GM12878 (cell line): ENCODE measurements around the gene BTG4. TPM values are rescaled to one million over a fixed set of nuclear protein-coding genes. Genes with fewer than 3 reads are reported as not detected.

ENCODE experiments used
- ATAC-seq: fragments of 200-7000 bp; cut with Tn5 transposase; 3 replicates; pipeline ENCODE4 v1.9.1; 2020; ENCODE audit warnings: mild to moderate bottlenecking, moderate library complexity
- BruUV-seq: library from RNA; stranded (reverse); fragments of 400-500 nt; replicated peaks from 2 replicates; lab custom pipeline; 2021; lab: Mats Ljungman, UMichigan
- CTCF ChIA-PET: fragments of 300-600 bp; sonication (Branson Sonifier 250); formaldehyde crosslinking; extraction: SDS; loops from one replicate; lab custom pipeline; 2021; ENCODE audit warnings: inconsistent platforms; lab: Yijun Ruan, JAX
- POLR2A ChIA-PET: fragments of 350-600 bp; formaldehyde crosslinking; extraction: SDS; loops from one replicate; lab custom pipeline; 2021; ENCODE audit warnings: inconsistent platforms; lab: Charles Lee
- RAD21 ChIA-PET: fragments of 300-600 bp; sonication (Branson Sonifier 250); formaldehyde crosslinking; loops from one replicate; lab custom pipeline; 2023; ENCODE audit warnings: antibody characterized with exemption; ENCODE audit not compliant: unreplicated experiment; lab: Charles Lee
- SMC1A ChIA-PET: fragments of 300-600 bp; sonication (Branson Sonifier 250); formaldehyde crosslinking; loops from one replicate; lab custom pipeline; 2023; ENCODE audit not compliant: unreplicated experiment, uncharacterized antibody; lab: Charles Lee
- DNase-seq: peaks from one replicate; pipeline ENCODE4 v3.0.0-alpha.2; 2011; ENCODE audit warnings: low read depth, low spot score
- FAIRE-seq: peaks from 3 replicates; lab custom pipeline; 2011; peaks lifted over from hg19 to GRCh38; lab: Jason Lieb, UNC
- H2AFZ ChIP-seq: 2 replicates; pipeline ENCODE4 v1.6.0; 2011; ENCODE audit warnings: low read depth, low read length, control low read depth; ENCODE audit not compliant: control insufficient read depth
- H3K27ac ChIP-seq: 2 replicates; pipeline ENCODE4 v1.5.1; 2011; ENCODE audit warnings: control low read depth; ENCODE audit not compliant: control insufficient read depth, insufficient read depth
- H3K27me3 ChIP-seq, 2 experiments: replicated peaks in 1 of 2; 2 replicates each; pipeline versions ENCODE4 v1.6.0 to v1.6.1; 2011; ENCODE audit warnings: low read length in 1 of 2; ENCODE audit not compliant: control insufficient read depth in 2 of 2, insufficient read depth in 2 of 2
- H3K36me3 ChIP-seq, 2 experiments: 2 replicates each; pipeline ENCODE4 v1.5.1; 2011; ENCODE audit warnings: low read length in 1 of 2; ENCODE audit not compliant: control insufficient read depth in 2 of 2, insufficient read depth in 2 of 2
- H3K4me1 ChIP-seq: 2 replicates; pipeline ENCODE4 v1.6.1; 2011; ENCODE audit warnings: mild to moderate bottlenecking, low read length, moderate library complexity, mixed read lengths; ENCODE audit not compliant: control insufficient read depth, insufficient read depth
- H3K4me2 ChIP-seq: 2 replicates; pipeline ENCODE4 v1.6.0; 2011; ENCODE audit warnings: control low read depth; ENCODE audit not compliant: control insufficient read depth, insufficient read depth
- H3K4me3 ChIP-seq: fragments of 200-600 bp; sonication (generic); 2 replicates; pipeline ENCODE4 v1.5.1; 2016
- H3K79me2 ChIP-seq: 2 replicates; pipeline ENCODE4 v1.6.0; 2011; ENCODE audit warnings: low read length; ENCODE audit not compliant: control insufficient read depth, insufficient read depth
- H3K9ac ChIP-seq: 2 replicates; pipeline ENCODE4 v1.8.0; 2011; ENCODE audit warnings: low read length, control low read depth, mixed read lengths; ENCODE audit not compliant: control insufficient read depth, insufficient read depth
- H3K9me3 ChIP-seq: replicated peaks from 3 replicates; pipeline ENCODE4 v1.5.1; 2011; ENCODE audit warnings: mild to moderate bottlenecking, low read length; ENCODE audit not compliant: control insufficient read depth, insufficient read depth
- H4K20me1 ChIP-seq: 2 replicates; pipeline ENCODE4 v1.6.0; 2011; ENCODE audit not compliant: control insufficient read depth, insufficient read depth
- CREB1 ChIP-seq: IDR thresholded peaks from 2 replicates; pipeline ENCODE4 v1.6.1; 2012; ENCODE audit warnings: low read depth, mild to moderate bottlenecking, inconsistent platforms
- E2F4 ChIP-seq: IDR thresholded peaks from 2 replicates; pipeline ENCODE4 v1.6.1; 2012; ENCODE audit warnings: low read depth, low read length, improper control_type of control experiment
- JUNB ChIP-seq: IDR thresholded peaks from 2 replicates; pipeline ENCODE4 v1.6.1; 2016; ENCODE audit warnings: antibody characterized with exemption, mild to moderate bottlenecking
- KAT2A ChIP-seq: conservative IDR thresholded peaks from 2 replicates; pipeline ENCODE4 v1.6.1; 2011; ENCODE audit warnings: low read depth, low read length; ENCODE audit not compliant: control insufficient read depth
- MAX ChIP-seq: IDR thresholded peaks from 2 replicates; pipeline ENCODE4 v1.6.1; 2012; ENCODE audit warnings: low read depth, low read length, improper control_type of control experiment
- PAX8 ChIP-seq: fragments of 450-650 bp; IDR thresholded peaks from 2 replicates; pipeline ENCODE4 v1.6.1; 2017; ENCODE audit warnings: mild to moderate bottlenecking, moderate library complexity
- RUNX3 ChIP-seq: IDR thresholded peaks from 2 replicates; pipeline ENCODE4 v1.6.1; 2012; ENCODE audit warnings: low read length, inconsistent platforms
- SMAD1 ChIP-seq: fragments of 450-650 bp; IDR thresholded peaks from 2 replicates; pipeline ENCODE4 v1.6.1; 2018; ENCODE audit warnings: mild to moderate bottlenecking, low read depth; ENCODE audit not compliant: partially characterized antibody
- ZBTB33 ChIP-seq: fragments of 450-650 bp; IDR thresholded peaks from 2 replicates; pipeline ENCODE4 v1.6.1; 2017; ENCODE audit warnings: mild to moderate bottlenecking
- WGBS: methylation state at CpG from one replicate; pipeline ENCODE4 v1.1.6; 2016; ENCODE audit warnings: low lambda C conversion rate; ENCODE audit not compliant: insufficient replicate concordance, insufficient coverage; ENCODE audit errors: missing lambda C conversion rate; 5-methylcytosine and 5-hydroxymethylcytosine counted together
- in situ Hi-C: fragments of 300-500 bp; cut with MboI; formaldehyde crosslinking; loops from 9 replicates; pipeline ENCODE4 v1.14.3; 2018; ENCODE audit warnings: mixed read lengths
- intact Hi-C: fragments of 100-400 bp; cut with micrococcal nuclease; formaldehyde crosslinking; loops from one replicate; pipeline ENCODE4 v1.14.2; 2022; ENCODE audit not compliant: unreplicated experiment
- polyA plus RNA-seq, 11 experiments: library from polyadenylated mRNA; depleted of rRNA in 4 of 11; unstranded in 6 of 11; stranded (reverse) in 5 of 11; fragments of >200 nt; fragmentation: Nextera tagmentation in 4 of 11; fragmentation: Illumina TruSeq in 1 of 11; extraction: Ambion mirVana in 4 of 11; extraction: Trizol in 1 of 11; gene quantifications; 1 replicate in 1 of 11; 2 replicates in 10 of 11; pipeline versions ENCODE4 v1.2.1 to v1.2.3, GENCODE V29; 2011 to 2016; ENCODE audit warnings: inconsistent platforms in 2 of 11, missing spikeins in 2 of 11, low read depth in 1 of 11
- total RNA-seq, 4 experiments: library from RNA; depleted of rRNA in 3 of 4; stranded (reverse); fragments of >200 nt in 3 of 4; fragmentation: Illumina TruSeq in 1 of 4; extraction: Trizol in 1 of 4; gene quantifications; 2 replicates each; pipeline versions ENCODE4 v1.2.1 to v1.2.3, GENCODE V29; 2013 to 2021
- TF ChIP-seq, protein P1 (sequence below): fragments of 450-650 bp; formaldehyde crosslinking; IDR thresholded peaks from 2 replicates; pipeline ENCODE4 v1.4.0; 2020; ENCODE audit warnings: mild to moderate bottlenecking, moderate library complexity
- TF ChIP-seq, protein P2 (sequence below): fragments of 450-650 bp; IDR thresholded peaks from 2 replicates; pipeline ENCODE4 v1.6.1; 2016; ENCODE audit warnings: mild to moderate bottlenecking
- TF ChIP-seq, protein P3 (sequence below): fragments of 450-650 bp; formaldehyde crosslinking; IDR thresholded peaks from 2 replicates; pipeline ENCODE4 v1.5.0; 2022; ENCODE audit warnings: mild to moderate bottlenecking, missing genetic modification characterization

The BTG4 gene
- total and polyA plus RNA-seq, 10 of the 15 experiments (the other 5 are each of a cell fraction or from before 2014, with no cell fraction given) = 0.14 TPM; not detected in 9

DNA sequence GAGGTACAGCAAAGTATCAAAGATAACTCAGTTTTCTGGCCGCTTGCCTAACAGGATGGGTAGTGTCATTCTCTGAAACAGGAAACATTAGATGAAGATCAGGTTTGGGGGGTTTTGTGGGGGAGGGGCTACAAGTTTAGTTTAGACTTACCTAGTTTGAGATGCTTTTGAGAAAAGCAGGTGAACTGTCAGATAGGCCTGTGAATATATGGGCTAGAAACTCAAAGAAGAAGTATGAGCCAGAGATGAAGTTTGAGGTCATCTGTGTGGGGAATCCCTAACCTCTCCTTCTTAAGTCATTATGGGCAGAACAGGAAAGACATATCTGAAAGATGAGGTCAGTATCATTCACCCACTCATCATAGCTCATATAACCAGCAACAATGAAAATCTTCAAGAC is 14.3 kb upstream of the BTG4 start (continued):
- TF ChIP-seq, protein P1, sequence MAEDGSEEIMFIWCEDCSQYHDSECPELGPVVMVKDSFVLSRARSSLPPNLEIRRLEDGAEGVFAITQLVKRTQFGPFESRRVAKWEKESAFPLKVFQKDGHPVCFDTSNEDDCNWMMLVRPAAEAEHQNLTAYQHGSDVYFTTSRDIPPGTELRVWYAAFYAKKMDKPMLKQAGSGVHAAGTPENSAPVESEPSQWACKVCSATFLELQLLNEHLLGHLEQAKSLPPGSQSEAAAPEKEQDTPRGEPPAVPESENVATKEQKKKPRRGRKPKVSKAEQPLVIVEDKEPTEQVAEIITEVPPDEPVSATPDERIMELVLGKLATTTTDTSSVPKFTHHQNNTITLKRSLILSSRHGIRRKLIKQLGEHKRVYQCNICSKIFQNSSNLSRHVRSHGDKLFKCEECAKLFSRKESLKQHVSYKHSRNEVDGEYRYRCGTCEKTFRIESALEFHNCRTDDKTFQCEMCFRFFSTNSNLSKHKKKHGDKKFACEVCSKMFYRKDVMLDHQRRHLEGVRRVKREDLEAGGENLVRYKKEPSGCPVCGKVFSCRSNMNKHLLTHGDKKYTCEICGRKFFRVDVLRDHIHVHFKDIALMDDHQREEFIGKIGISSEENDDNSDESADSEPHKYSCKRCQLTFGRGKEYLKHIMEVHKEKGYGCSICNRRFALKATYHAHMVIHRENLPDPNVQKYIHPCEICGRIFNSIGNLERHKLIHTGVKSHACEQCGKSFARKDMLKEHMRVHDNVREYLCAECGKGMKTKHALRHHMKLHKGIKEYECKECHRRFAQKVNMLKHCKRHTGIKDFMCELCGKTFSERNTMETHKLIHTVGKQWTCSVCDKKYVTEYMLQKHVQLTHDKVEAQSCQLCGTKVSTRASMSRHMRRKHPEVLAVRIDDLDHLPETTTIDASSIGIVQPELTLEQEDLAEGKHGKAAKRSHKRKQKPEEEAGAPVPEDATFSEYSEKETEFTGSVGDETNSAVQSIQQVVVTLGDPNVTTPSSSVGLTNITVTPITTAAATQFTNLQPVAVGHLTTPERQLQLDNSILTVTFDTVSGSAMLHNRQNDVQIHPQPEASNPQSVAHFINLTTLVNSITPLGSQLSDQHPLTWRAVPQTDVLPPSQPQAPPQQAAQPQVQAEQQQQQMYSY (CRISPR knock-in tag) = no peak
- TF ChIP-seq CREB1 (peak; percentile 95), ZBTB33 (no peak), JUNB (peak; percentile 39; the same call in 1 of the 2 replicates)
- TF ChIP-seq, protein P2, sequence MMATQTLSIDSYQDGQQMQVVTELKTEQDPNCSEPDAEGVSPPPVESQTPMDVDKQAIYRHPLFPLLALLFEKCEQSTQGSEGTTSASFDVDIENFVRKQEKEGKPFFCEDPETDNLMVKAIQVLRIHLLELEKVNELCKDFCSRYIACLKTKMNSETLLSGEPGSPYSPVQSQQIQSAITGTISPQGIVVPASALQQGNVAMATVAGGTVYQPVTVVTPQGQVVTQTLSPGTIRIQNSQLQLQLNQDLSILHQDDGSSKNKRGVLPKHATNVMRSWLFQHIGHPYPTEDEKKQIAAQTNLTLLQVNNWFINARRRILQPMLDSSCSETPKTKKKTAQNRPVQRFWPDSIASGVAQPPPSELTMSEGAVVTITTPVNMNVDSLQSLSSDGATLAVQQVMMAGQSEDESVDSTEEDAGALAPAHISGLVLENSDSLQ = no peak

DNA sequence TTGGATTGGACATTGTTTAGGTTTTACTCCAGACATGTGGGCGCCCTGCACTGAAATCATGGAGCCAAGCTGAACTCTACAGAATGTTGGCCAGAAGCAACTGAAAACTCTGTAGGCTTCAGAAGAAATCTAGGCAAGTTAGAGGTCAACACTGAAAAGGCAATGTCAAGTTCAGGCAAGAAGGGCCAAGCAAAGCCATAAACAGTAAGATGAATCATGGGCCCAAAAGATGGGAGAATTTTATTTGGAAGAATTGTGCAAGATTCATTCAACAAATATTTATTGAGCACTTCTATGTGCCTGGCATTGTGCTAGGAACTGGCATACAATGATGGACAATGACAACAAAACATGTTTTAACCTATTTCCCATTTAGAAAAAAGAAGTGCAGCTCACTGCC is 13.3 kb upstream of the BTG4 start:
- ChIA-PET RAD21 (no interaction called here), CTCF (no interaction called here)
- TF ChIP-seq E2F4 (no peak), RUNX3 (no peak), MAX (no peak), KAT2A (no peak), PAX8 (no peak), SMAD1 (no peak)
- TF ChIP-seq, protein P3, sequence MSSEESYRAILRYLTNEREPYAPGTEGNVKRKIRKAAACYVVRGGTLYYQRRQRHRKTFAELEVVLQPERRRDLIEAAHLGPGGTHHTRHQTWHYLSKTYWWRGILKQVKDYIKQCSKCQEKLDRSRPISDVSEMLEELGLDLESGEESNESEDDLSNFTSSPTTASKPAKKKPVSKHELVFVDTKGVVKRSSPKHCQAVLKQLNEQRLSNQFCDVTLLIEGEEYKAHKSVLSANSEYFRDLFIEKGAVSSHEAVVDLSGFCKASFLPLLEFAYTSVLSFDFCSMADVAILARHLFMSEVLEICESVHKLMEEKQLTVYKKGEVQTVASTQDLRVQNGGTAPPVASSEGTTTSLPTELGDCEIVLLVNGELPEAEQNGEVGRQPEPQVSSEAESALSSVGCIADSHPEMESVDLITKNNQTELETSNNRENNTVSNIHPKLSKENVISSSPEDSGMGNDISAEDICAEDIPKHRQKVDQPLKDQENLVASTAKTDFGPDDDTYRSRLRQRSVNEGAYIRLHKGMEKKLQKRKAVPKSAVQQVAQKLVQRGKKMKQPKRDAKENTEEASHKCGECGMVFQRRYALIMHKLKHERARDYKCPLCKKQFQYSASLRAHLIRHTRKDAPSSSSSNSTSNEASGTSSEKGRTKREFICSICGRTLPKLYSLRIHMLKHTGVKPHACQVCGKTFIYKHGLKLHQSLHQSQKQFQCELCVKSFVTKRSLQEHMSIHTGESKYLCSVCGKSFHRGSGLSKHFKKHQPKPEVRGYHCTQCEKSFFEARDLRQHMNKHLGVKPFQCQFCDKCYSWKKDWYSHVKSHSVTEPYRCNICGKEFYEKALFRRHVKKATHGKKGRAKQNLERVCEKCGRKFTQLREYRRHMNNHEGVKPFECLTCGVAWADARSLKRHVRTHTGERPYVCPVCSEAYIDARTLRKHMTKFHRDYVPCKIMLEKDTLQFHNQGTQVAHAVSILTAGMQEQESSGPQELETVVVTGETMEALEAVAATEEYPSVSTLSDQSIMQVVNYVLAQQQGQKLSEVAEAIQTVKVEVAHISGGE (CRISPR knock-in tag) = no peak

More for the DNA sequence above, 13.3 kb upstream of the BTG4 start:
- Histone ChIP-seq H3K4me2 (no peak overlapping the region), H3K27me3 (no peaks in the 10 kb centered on the region), H3K4me3 (no peak overlapping the region), H2AFZ (no peak overlapping the region), H4K20me1 (no peaks in the 10 kb centered on the region), H3K27ac (no peak overlapping the region), H3K4me1 (no peaks in the 10 kb centered on the region), H3K9me3 (no peaks in the 10 kb centered on the region), H3K79me2 (no peaks in the 10 kb centered on the region), H3K36me3 (no peaks in the 10 kb centered on the region), H3K9ac (no peak overlapping the region)
- DNase-seq (no peak), ATAC-seq (no peak), FAIRE-seq (no peak)
- SMC1A ChIA-PET = no interaction called here
- POLR2A ChIA-PET = no interaction called here
- in situ Hi-C loops (no loop called here), intact Hi-C loops (no loop called here)
- no TSS peak for BruUV-seq
- 71% methylated on average over 1 of the region's 1 CpG for WGBS
